Subcutaneous abdominal adipose tissue (tissue), 5 donors: ENCODE measurements around the gene TUBGCP5.
"Not testable (repeated sequence)": the region's sequence is repeated elsewhere in the genome, so short reads cannot be mapped to it uniquely, and the experiment has no call there.

Experiments
- H3K27ac ChIP-seq: one replicate; pipeline ENCODE4 v1.7.0; 2013; ENCODE audit warnings: low read depth, mild to moderate bottlenecking, inconsistent platforms, low read length, moderate library complexity
- H3K27me3 ChIP-seq, 5 donors: one replicate each; pipeline ENCODE4 v1.7.0; 2013; ENCODE audit warnings: low read length in 5 of 5, inconsistent platforms in 1 of 5; ENCODE audit not compliant: control insufficient read depth in 5 of 5, insufficient read depth in 4 of 5
- H3K36me3 ChIP-seq, 5 donors: one replicate each; pipeline ENCODE4 v1.7.0; 2013; ENCODE audit warnings: low read length in 5 of 5; ENCODE audit not compliant: control insufficient read depth in 5 of 5, insufficient read depth in 5 of 5
- H3K4me1 ChIP-seq, 5 donors: one replicate each; pipeline ENCODE4 v1.7.0; 2013; ENCODE audit warnings: low read length in 5 of 5, mild to moderate bottlenecking in 3 of 5, moderate library complexity in 1 of 5; ENCODE audit not compliant: control insufficient read depth in 5 of 5, insufficient read depth in 5 of 5
- H3K4me3 ChIP-seq, 5 donors: one replicate each; pipeline ENCODE4 v1.7.0; 2013; ENCODE audit warnings: low read length in 5 of 5, low read depth in 1 of 5
- H3K9ac ChIP-seq, 5 donors: one replicate each; pipeline ENCODE4 v1.7.0; 2013; ENCODE audit warnings: low read length in 5 of 5, mild to moderate bottlenecking in 4 of 5, moderate library complexity in 3 of 5
- H3K9me3 ChIP-seq, 5 donors: one replicate each; pipeline ENCODE4 v1.7.0; 2013; ENCODE audit warnings: low read length in 5 of 5; ENCODE audit not compliant: control insufficient read depth in 5 of 5
- donor health status: healthy.
- donor health status: healthy.
- donor health status: healthy.
- donor health status: healthy.
- donor health status: healthy.

Gene TUBGCP5

DNA sequence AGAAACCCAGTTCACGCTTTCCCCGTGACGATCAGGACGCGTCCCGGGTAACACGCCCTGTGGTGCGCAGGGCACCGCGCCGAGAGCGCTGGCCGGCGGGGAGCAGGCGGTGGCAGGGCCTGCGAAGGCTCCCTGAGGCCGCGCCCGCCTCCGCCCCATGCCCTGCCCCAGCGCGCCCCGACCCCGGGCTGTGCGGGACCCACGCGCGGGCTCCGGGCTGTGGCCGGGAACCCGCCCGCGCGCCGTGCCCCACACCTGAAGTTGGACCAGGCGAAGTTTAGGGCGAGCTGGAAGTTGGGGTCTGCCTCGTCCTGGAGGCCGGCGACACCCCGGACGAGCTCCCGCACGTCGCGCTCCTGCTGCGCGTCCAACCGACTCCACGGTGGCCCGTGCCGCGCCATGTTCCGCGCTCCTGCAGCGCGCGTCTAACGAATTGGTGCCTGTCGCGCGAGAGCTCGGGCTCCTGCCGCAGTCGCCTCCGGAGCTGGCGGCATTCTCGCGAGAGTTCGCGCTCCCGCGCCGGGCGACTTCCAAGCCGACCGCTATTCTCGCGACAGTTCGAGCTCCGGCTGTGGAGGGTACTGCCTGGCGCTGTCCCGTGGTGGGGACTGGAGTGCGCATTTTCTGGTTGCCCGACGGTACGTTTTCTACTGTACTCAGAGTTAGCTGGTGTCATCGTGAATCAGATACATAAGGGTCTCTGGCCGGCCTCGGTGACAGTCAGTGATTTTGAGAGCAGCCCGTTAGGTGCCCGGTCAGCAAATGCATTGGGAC lies at the start of gene TUBGCP5:
TSS of gene TUBGCP5 (minus strand) at position 427 of the 774 bp plus-strand sequence. CDS start at position 401, 26 bp downstream.
- H3K27me3 ChIP-seq: no peaks in the 10 kb centered on the region
- peak within 1 kb of the TSS; percentile 35 for H3K27ac ChIP-seq
- peak within 1 kb of the TSS; percentile 86 to 99 (median 91) for H3K4me3 ChIP-seq
- H3K9me3 ChIP-seq: no peaks in the 10 kb centered on the region
- H3K9ac ChIP-seq: peak within 1 kb of the TSS; percentile 30 to 95 (median 87)
- H3K36me3 ChIP-seq: peaks cover 0 to 18% (median 9%) of the 10 kb centered on the region in 5 donors
- H3K4me1 ChIP-seq: peaks cover 0 to 16% (median 15%) of the 10 kb centered on the region in 5 donors

GRCh38 chr15:23083115-23083514 lies 43.7 kb upstream of the TUBGCP5 start:
- Histone ChIP-seq H3K27ac (no peak overlapping the region), H3K9ac (no peak overlapping the region), H3K27me3 (no peaks in the 10 kb centered on the region), H3K4me1 (peaks cover 0 to 5% (median 0%) of the 10 kb centered on the region in 5 donors), H3K4me3 (no peak overlapping the region), H3K36me3 (no peaks in the 10 kb centered on the region), H3K9me3 (no peaks in the 10 kb centered on the region)

- not testable (repeated sequence) for H3K9ac ChIP-seq, H3K4me1 ChIP-seq, H3K9me3 ChIP-seq, H3K4me3 ChIP-seq, H3K36me3 ChIP-seq, H3K27ac ChIP-seq, H3K27me3 ChIP-seq
Observed at GRCh38 chr15:23081996-23082737, 42.8 kb upstream of the TUBGCP5 start.

DNA sequence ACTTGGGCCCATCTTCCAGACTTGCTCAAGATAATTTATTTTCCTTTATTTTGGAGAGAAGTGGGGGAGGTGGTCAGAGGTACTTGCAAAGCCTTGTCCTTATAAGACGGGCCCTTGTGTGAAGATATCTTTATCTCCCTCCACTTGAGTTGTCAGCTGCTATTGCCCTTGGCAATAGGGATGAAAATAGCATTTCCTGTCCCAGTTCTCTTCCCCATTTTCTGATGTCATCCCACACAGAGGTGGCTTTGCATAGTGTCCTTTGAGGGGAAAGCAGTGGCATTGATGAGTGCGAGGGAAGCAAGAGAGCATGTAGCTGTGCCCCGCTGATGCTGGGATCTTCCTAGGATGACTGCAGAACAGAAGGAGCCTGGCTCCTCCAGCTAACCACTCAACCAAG lies 41.9 kb upstream of the TUBGCP5 start:
- Histone ChIP-seq H3K27me3 (no peaks in the 10 kb centered on the region), H3K27ac (no peak overlapping the region), H3K9ac (no peak overlapping the region), H3K4me3 (no peak overlapping the region), H3K36me3 (no peaks in the 10 kb centered on the region), H3K9me3 (no peaks in the 10 kb centered on the region), H3K4me1 (no peaks in the 10 kb centered on the region)

- H3K4me3 ChIP-seq: no peak overlapping the region
- no peaks in the 10 kb centered on the region for H3K36me3 ChIP-seq
- H3K4me1 ChIP-seq: no peaks in the 10 kb centered on the region
- H3K27me3 ChIP-seq: peaks cover 0 to 3% (median 0%) of the 10 kb centered on the region in 5 donors
- no peaks in the 10 kb centered on the region for H3K9me3 ChIP-seq
- H3K27ac ChIP-seq: no peak overlapping the region
- H3K9ac ChIP-seq: no peak overlapping the region
Observed at GRCh38 chr15:23079766-23080165, 40.4 kb upstream of the TUBGCP5 start.

DNA sequence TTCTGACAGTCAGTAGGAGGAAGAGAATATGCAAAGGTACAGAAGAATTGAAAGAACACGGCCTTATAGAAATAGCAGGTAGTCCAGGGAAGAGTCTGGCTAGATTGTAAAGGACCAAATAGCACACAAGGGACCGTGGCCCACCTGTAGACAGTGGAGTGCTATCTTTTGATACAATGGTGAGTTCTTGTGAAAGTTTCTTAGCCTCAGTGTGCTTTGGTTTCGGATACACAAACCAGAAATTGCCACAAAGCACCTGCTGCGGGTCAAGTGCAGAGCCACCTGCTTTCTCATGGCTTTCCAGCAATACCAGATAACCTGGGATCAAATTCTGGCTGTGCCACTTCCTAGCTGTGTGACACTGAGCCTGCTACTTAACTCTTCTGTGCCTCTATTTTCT lies 36.6 kb upstream of the TUBGCP5 start:
- H3K9ac ChIP-seq: no peak overlapping the region
- peaks cover 0 to 8% (median 4%) of the 10 kb centered on the region in 5 donors for H3K27me3 ChIP-seq
- H3K9me3 ChIP-seq: no peaks in the 10 kb centered on the region
- no peaks in the 10 kb centered on the region for H3K36me3 ChIP-seq
- H3K4me3 ChIP-seq: no peak overlapping the region
- no peak overlapping the region for H3K27ac ChIP-seq
- H3K4me1 ChIP-seq: no peaks in the 10 kb centered on the region

DNA sequence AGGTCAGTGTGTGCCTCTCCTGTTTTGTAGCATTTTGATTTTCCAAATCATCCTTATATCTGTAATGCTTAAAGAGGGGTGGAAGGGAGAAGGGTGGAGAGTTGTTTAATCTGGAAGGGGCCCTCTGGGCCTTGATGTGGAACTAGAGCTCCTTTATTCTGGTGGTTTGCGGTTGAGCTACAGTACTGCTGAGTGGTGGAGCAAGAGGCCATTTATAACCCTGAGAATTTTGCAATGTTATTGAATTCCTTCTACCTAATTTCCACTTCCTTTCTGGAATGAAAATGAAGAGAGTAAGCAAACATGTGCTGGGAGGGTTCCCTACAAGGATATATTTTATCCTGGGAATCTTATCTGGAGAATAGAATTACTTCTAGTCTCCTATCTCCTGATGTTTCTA lies 35.3 kb upstream of the TUBGCP5 start:
- H3K9ac ChIP-seq: no peak overlapping the region
- no peaks in the 10 kb centered on the region for H3K9me3 ChIP-seq
- H3K4me3 ChIP-seq: no peak overlapping the region
- H3K36me3 ChIP-seq: no peaks in the 10 kb centered on the region
- H3K27me3 ChIP-seq: peaks cover 0 to 8% (median 4%) of the 10 kb centered on the region in 5 donors
- no peaks in the 10 kb centered on the region for H3K4me1 ChIP-seq
- H3K27ac ChIP-seq: no peak overlapping the region

GRCh38 chr15:23073890-23074646 lies 34.7 kb upstream of the TUBGCP5 start:
- H3K27ac ChIP-seq: no peak overlapping the region
- H3K27me3 ChIP-seq: peaks cover 0 to 8% (median 4%) of the 10 kb centered on the region in 5 donors
- no peaks in the 10 kb centered on the region for H3K9me3 ChIP-seq
- no peak overlapping the region for H3K4me3 ChIP-seq
- H3K9ac ChIP-seq: no peak overlapping the region
- no peaks in the 10 kb centered on the region for H3K36me3 ChIP-seq
- no peaks in the 10 kb centered on the region for H3K4me1 ChIP-seq

DNA sequence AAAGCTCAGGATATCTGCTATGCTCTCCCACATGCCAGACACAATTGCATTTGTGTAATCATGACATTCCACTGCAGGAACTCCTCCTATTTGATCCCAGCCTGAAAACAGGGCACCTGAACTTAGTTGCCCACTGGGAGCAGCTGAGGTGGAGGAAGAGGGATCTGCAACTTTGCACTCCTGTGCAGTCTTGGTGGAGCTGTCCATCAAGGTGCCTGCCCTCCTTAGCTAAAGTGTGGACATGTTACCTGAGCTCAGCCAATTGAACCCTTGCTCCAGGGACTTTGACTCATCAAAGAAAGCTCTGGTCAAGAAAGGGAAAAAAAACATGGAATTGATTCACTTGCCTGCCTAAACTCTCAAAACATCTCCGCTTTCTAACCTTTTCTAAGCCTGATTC lies 33.3 kb upstream of the TUBGCP5 start:
- H3K27me3 ChIP-seq: peaks cover 0 to 8% (median 4%) of the 10 kb centered on the region in 5 donors
- H3K27ac ChIP-seq: no peak overlapping the region
- no peaks in the 10 kb centered on the region for H3K36me3 ChIP-seq
- no peak overlapping the region for H3K4me3 ChIP-seq
- H3K9ac ChIP-seq: no peak overlapping the region
- no peaks in the 10 kb centered on the region for H3K4me1 ChIP-seq
- no peaks in the 10 kb centered on the region for H3K9me3 ChIP-seq
